Esophagus (tissue), 2 donors: ENCODE data around the gene ENTPD6. TPM values are rescaled to one million over a fixed set of nuclear protein-coding genes. Genes with fewer than 3 reads are reported as not detected.

Experiments used
- polyA plus RNA-seq, 2 donors: library from polyadenylated mRNA; stranded (reverse); fragments of 200-250 nt; gene quantifications; one replicate each; pipeline ENCODE4 v1.2.3, GENCODE V29; 2013
- donor health status: healthy with polysubstance abuse.
- donor health status: Bipolar disorder and iron deficiency.

ENTPD6 gene
- polyA plus RNA-seq, 2 donors, result 26.4 to 38.5 TPM

Other genes starting within 250 kb of the ENTPD6 start
- gene CST7, start 246.4 kb upstream of the ENTPD6 start, polyA plus RNA-seq, result 1 to 10 TPM; 1.4 to 2.9 TPM
- 10 to 100 TPM in 1 of 2 donors, 1 to 10 TPM in 1; 9.6 to 20.5 TPM for gene APMAP, start 203.0 kb upstream of the ENTPD6 start, polyA plus RNA-seq
- gene ACSS1, start 137.6 kb upstream of the ENTPD6 start, polyA plus RNA-seq, result 1 to 10 TPM; 8.0 to 8.8 TPM
- not detected for gene VSX1, start 113.6 kb upstream of the ENTPD6 start, polyA plus RNA-seq
- gene PYGB, start 52.4 kb downstream of the ENTPD6 start, polyA plus RNA-seq, result 10 to 100 TPM; 38.0 to 59.7 TPM
- 10 to 100 TPM; 36.9 to 42.3 TPM for gene ABHD12, start 195.1 kb downstream of the ENTPD6 start, polyA plus RNA-seq
- 1 to 10 TPM; 4.1 to 5.9 TPM for gene GINS1, start 212.0 kb downstream of the ENTPD6 start, polyA plus RNA-seq